Transverse colon (tissue), 3 donors: Measurements from ENCODE around the gene TLE3.

Experiments
- CTCF ChIP-seq, 5 experiments: fragments of 200-600 bp in 3 of 5; fragments of 450-650 bp in 2 of 5; sonication (generic) in 3 of 5; IDR thresholded peaks; 1 replicate in 2 of 5; 2 replicates in 3 of 5; pipeline ENCODE4 v1.5.1; 2016 to 2017; ENCODE audit warnings: antibody characterized with exemption in 5 of 5, inconsistent platforms in 3 of 5, mild to moderate bottlenecking in 2 of 5, moderate library complexity in 1 of 5
- EP300 ChIP-seq: sonication (generic); formaldehyde crosslinking; IDR thresholded peaks from one replicate; pipeline ENCODE4 v1.6.1; 2017; ENCODE audit warnings: antibody characterized with exemption, low read depth
- POLR2A ChIP-seq: fragments of 450-650 bp; IDR thresholded peaks from one replicate; pipeline ENCODE4 v1.6.1; 2016; ENCODE audit warnings: antibody characterized with exemption, mild to moderate bottlenecking, moderate library complexity

DNA sequence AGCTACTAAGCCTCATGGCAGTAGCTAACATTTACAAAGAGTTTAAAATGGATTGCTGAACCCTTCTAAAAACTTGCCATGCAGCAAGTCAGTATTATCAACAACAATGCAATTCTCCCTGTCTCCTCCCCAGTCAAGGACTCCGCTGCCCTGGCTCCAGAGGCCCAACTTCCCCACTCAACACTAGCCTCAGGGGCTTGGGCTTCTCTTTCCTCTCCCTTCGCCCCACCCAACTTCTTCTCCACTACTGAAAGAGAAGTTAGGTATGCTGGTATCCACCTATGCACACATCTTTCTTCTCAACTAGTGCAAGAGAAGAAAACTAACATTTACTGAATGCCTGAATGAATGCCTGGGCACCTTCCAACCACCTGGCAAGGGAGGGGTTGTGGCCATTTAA is 30.7 kb downstream of the TLE3 start:
- no peak for TF ChIP-seq POLR2A
- TF ChIP-seq CTCF (IDR thresholded peaks at IDR 0.05), result no peak
- TF ChIP-seq EP300, result no peak
